SK-N-SH (cell line): ENCODE measurements around the gene SPATA13.
"Not testable (repeated sequence)": the region's sequence is repeated elsewhere in the genome, so short reads cannot be mapped to it uniquely, and the experiment has no call there.

Experiments
- CTCF ChIP-seq: fragments of 200-600 bp; sonication (generic); IDR thresholded peaks from 2 replicates; pipeline ENCODE4 v1.6.1; 2017; ENCODE audit warnings: antibody characterized with exemption, mild to moderate bottlenecking, moderate library complexity
- ELF1 ChIP-seq: IDR thresholded peaks from 2 replicates; pipeline ENCODE4 v1.4.0; 2012
- EP300 ChIP-seq, 2 experiments: IDR thresholded peaks; 2 replicates each; pipeline versions ENCODE4 v1.4.0 to v1.6.1; 2012; ENCODE audit warnings: borderline replicate concordance in 1 of 2, low read depth in 1 of 2, low read length in 1 of 2
- EZH2phosphoT487 ChIP-seq: fragments of 200-600 bp; sonication (generic); IDR thresholded peaks from 2 replicates; pipeline ENCODE4 v1.6.1; 2017; ENCODE audit warnings: low read depth, mixed run types, mild to moderate bottlenecking, antibody characterized with exemption, moderate library complexity, borderline replicate concordance
- GABPA ChIP-seq: IDR thresholded peaks from 2 replicates; pipeline ENCODE4 v1.4.0; 2012; ENCODE audit warnings: low read depth, mild to moderate bottlenecking
- MAX ChIP-seq: IDR thresholded peaks from 2 replicates; pipeline ENCODE4 v1.4.0; 2012; ENCODE audit warnings: low read depth
- NRF1 ChIP-seq: IDR thresholded peaks from 2 replicates; pipeline ENCODE4 v1.6.1; 2012; ENCODE audit warnings: low read depth, mild to moderate bottlenecking, low read length
- POLR2AphosphoS5 ChIP-seq: IDR thresholded peaks from 2 replicates; pipeline ENCODE4 v1.6.1; 2012; ENCODE audit warnings: low read depth, low read length
- TAF1 ChIP-seq: IDR thresholded peaks from 2 replicates; pipeline ENCODE4 v1.6.1; 2012; ENCODE audit warnings: low read depth, mild to moderate bottlenecking, low read length, moderate library complexity, borderline replicate concordance
- TF ChIP-seq, protein P1 (sequence below): IDR thresholded peaks from 2 replicates; pipeline ENCODE4 v1.6.1; 2012; ENCODE audit warnings: mild to moderate bottlenecking, low read depth, low read length, moderate library complexity

DNA sequence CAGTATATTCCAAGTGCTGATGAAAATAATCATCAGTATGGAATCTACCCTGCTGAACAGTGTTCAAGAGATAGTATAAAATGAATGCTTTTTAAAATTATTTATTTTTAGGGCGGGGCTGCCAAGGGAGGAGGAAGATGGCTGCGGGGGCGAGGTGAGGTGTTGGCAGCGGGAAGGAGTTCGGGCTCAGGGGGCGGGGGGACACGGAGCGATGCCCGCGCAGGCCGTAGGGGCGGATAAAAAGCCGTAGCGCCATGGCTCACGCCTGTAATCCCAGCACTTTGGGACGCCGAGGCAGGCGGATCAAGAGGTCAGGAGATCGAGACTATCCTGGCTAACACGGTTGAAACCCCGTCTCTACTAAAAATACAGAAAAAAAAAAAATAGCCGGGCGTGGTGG is 167.1 kb downstream of the SPATA13 start:
- TF ChIP-seq, protein P1, sequence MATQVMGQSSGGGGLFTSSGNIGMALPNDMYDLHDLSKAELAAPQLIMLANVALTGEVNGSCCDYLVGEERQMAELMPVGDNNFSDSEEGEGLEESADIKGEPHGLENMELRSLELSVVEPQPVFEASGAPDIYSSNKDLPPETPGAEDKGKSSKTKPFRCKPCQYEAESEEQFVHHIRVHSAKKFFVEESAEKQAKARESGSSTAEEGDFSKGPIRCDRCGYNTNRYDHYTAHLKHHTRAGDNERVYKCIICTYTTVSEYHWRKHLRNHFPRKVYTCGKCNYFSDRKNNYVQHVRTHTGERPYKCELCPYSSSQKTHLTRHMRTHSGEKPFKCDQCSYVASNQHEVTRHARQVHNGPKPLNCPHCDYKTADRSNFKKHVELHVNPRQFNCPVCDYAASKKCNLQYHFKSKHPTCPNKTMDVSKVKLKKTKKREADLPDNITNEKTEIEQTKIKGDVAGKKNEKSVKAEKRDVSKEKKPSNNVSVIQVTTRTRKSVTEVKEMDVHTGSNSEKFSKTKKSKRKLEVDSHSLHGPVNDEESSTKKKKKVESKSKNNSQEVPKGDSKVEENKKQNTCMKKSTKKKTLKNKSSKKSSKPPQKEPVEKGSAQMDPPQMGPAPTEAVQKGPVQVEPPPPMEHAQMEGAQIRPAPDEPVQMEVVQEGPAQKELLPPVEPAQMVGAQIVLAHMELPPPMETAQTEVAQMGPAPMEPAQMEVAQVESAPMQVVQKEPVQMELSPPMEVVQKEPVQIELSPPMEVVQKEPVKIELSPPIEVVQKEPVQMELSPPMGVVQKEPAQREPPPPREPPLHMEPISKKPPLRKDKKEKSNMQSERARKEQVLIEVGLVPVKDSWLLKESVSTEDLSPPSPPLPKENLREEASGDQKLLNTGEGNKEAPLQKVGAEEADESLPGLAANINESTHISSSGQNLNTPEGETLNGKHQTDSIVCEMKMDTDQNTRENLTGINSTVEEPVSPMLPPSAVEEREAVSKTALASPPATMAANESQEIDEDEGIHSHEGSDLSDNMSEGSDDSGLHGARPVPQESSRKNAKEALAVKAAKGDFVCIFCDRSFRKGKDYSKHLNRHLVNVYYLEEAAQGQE = not testable (repeated sequence)
- TF ChIP-seq GABPA; CTCF; NRF1; TAF1; MAX; EP300 (IDR thresholded peaks at IDR 0.05; ENCODE audit: borderline replicate concordance in 1 of 2, low read depth in 1 of 2, low read length in 1 of 2); POLR2AphosphoS5; ELF1; EZH2phosphoT487: not testable (repeated sequence)
